Body of pancreas (tissue), 4 donors: Measurements from ENCODE around the gene SLC30A3. TPM values are rescaled to one million over a fixed set of nuclear protein-coding genes. Genes with fewer than 3 reads are reported as not detected.

Experiments
- ATAC-seq: fragments of 150-250 bp; one replicate; pipeline ENCODE4 v1.9.1; 2016
- DNase-seq, 4 donors: peaks; one replicate each; pipeline ENCODE4 v3.0.0-alpha.2; 2019
- H3K27ac ChIP-seq, 4 donors: fragments of 200-600 bp; sonication (generic); 1 replicate in 3 of 4; 2 replicates in 1 of 4; pipeline versions ENCODE4 v1.5.1 to v1.6.1; 2016 to 2019; ENCODE audit warnings: mild to moderate bottlenecking in 1 of 4, mixed read lengths in 1 of 4, moderate library complexity in 1 of 4
- H3K27me3 ChIP-seq, 2 donors: fragments of 200-600 bp; sonication (generic); one replicate each; pipeline ENCODE4 v1.6.0; 2016; ENCODE audit warnings: mild to moderate bottlenecking in 1 of 2
- H3K36me3 ChIP-seq, 2 donors: fragments of 200-600 bp; sonication (generic); replicated peaks in 1 of 2; 2 replicates each; pipeline ENCODE4 v1.5.1; 2016; ENCODE audit warnings: low read depth in 2 of 2; ENCODE audit not compliant: insufficient read depth in 1 of 2
- H3K4me1 ChIP-seq: fragments of 200-600 bp; sonication (generic); one replicate; pipeline ENCODE4 v1.6.0; 2016
- H3K4me3 ChIP-seq, 2 donors: fragments of 200-600 bp; sonication (generic); 1 replicate in 1 of 2; 2 replicates in 1 of 2; pipeline ENCODE4 v1.5.1; 2016 to 2019
- H3K9me3 ChIP-seq, 3 donors: fragments of 200-600 bp; sonication (generic); 1 replicate in 2 of 3; 2 replicates in 1 of 3; pipeline ENCODE4 v1.5.1; 2016
- POLR2A ChIP-seq, 3 donors: fragments of 450-650 bp; IDR thresholded peaks; one replicate each; pipeline ENCODE4 v1.6.1; 2016; ENCODE audit warnings: antibody characterized with exemption in 3 of 3, mild to moderate bottlenecking in 2 of 3
- WGBS, 2 donors: methylation state at CpG; one replicate each; pipeline ENCODE4 v1.1.5; 2017; 5-methylcytosine and 5-hydroxymethylcytosine counted together
- intact Hi-C: fragments of 100-400 bp; cut with DNase I; formaldehyde crosslinking; loops from one replicate; pipeline ENCODE4 v1.15.1; 2023
- total RNA-seq, 2 donors: library from RNA; depleted of rRNA; stranded (reverse); fragments of >200 nt; gene quantifications; one replicate each; pipeline ENCODE4 v1.1.0, GENCODE V29; 2016
- TF ChIP-seq, protein P1 (sequence below), 7 experiments: fragments of 450-650 bp in 4 of 7; fragments of 200-600 bp in 3 of 7; sonication (generic) in 3 of 7; IDR thresholded peaks; one replicate each; pipeline ENCODE4 v1.5.1; 2016 to 2019; ENCODE audit warnings: antibody characterized with exemption in 7 of 7

The SLC30A3 gene
- total RNA-seq, 2 donors from 2014 or later: not detected

DNA sequence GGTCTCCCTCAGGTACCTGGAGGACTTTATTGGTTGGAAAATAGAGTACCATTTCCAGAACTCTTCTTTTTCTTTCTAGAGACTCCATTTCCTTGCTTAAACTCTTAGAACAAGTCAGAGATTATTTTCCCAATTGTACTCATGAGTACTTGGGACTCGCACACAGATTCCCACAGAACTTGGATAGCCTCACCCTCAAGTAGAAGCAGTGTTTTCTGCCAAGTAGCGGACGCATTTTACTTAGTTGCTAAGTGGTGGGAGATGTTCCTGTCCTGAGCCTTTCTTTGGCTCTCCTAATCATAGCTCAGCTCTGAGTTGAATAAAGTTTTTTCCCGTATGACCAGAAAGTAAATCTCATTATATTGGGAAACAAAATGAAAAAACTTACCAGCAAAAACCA lies 17.2 kb downstream of the SLC30A3 start:
- Histone ChIP-seq H3K9me3 (no peaks in the 10 kb centered on the region), H3K4me1 (peaks cover 11% of the 10 kb centered on the region), H3K4me3 (no peak overlapping the region), H3K27ac (no peak overlapping the region), H3K36me3 (peaks cover 5 to 13% of the 10 kb centered on the region in 2 donors), H3K27me3 (no peaks in the 10 kb centered on the region)
- DNase-seq (no peak), ATAC-seq (no peak)
- 66 to 74% methylated on average over 4 of the region's 4 CpGs for WGBS, 2 donors
- no peak for TF ChIP-seq POLR2A (IDR thresholded peaks at IDR 0.05)
- TF ChIP-seq, protein P1, sequence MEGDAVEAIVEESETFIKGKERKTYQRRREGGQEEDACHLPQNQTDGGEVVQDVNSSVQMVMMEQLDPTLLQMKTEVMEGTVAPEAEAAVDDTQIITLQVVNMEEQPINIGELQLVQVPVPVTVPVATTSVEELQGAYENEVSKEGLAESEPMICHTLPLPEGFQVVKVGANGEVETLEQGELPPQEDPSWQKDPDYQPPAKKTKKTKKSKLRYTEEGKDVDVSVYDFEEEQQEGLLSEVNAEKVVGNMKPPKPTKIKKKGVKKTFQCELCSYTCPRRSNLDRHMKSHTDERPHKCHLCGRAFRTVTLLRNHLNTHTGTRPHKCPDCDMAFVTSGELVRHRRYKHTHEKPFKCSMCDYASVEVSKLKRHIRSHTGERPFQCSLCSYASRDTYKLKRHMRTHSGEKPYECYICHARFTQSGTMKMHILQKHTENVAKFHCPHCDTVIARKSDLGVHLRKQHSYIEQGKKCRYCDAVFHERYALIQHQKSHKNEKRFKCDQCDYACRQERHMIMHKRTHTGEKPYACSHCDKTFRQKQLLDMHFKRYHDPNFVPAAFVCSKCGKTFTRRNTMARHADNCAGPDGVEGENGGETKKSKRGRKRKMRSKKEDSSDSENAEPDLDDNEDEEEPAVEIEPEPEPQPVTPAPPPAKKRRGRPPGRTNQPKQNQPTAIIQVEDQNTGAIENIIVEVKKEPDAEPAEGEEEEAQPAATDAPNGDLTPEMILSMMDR (IDR thresholded peaks at IDR 0.05): no peak
- intact Hi-C loops: no loop called here

DNA sequence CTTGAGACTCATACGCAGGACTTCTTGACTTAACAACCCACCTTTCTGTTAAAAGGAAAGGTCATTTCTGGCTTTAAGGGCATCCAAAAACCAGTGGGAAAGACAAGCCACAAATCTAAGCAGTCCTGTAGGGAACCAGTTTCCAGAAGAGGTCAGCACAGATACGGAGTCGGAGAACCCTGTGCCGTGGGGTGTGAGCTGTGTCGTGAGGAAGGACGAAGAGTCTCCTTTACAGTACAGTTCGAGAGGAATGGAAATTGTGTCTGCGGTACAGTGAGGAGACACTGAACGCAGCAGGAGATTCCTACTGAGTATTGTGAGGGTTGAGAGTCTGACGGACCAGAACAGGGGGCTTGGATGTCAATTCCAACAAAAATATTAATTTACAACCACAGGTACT lies 17.7 kb downstream of the SLC30A3 start:
- TF ChIP-seq, protein P1 (IDR thresholded peaks at IDR 0.05): no peak
- TF ChIP-seq POLR2A (IDR thresholded peaks at IDR 0.05): no peak
- Histone ChIP-seq H3K9me3 (no peaks in the 10 kb centered on the region), H3K36me3 (peaks cover 5 to 17% of the 10 kb centered on the region in 2 donors), H3K4me3 (no peak overlapping the region), H3K27me3 (no peaks in the 10 kb centered on the region), H3K27ac (no peak overlapping the region), H3K4me1 (peaks cover 8% of the 10 kb centered on the region)
- intact Hi-C loops: no loop called here
- WGBS, 2 donors: 62% methylated on average over 10 of the region's 10 CpGs
- ATAC-seq (no peak), DNase-seq (no peak)

DNA sequence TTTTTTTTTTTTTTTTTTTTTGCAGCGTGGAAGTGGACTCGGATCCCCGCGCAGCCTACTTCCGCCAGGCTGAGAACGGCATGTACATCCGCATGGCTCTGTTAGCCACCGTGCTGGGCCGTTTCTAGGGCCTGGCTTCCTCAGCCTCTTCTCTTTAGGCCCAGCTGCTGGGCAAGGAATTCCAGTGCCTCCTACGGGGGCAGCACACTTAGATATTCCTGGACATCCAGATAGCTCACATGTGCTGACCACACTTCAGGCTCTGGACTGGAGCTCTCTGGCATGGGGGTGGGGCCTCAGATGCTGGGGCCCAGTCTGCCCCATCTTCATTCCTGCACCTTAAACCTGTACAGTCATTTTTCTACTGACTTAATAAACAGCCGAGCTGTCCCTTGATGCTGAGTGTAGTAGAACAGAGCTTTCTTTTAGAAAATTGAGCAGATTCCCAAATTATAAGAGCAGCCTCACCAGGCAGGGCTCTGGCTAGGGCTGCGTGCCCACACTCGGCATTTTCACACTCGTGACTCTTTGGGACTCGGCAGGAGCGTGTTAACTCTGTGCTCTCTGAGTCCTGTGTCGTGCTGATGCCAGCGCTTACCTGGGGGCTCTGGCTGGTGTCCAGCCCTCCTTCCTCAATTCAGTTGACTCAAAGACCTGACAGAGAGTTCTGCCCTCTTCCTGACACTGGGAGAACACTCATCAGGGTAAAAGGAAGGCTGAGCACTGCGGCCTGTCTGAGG lies 19.3 kb downstream of the SLC30A3 start:
- Histone ChIP-seq H3K4me1 (no peaks in the 10 kb centered on the region), H3K4me3 (no peak overlapping the region), H3K36me3 (peaks cover 10 to 26% of the 10 kb centered on the region in 2 donors), H3K9me3 (no peaks in the 10 kb centered on the region), H3K27ac (no peak overlapping the region), H3K27me3 (no peaks in the 10 kb centered on the region)
- no peak for ATAC-seq
- intact Hi-C loops: no loop called here
- TF ChIP-seq, protein P1 (IDR thresholded peaks at IDR 0.05): no peak
- TF ChIP-seq POLR2A (IDR thresholded peaks at IDR 0.05): no peak
- WGBS, 2 donors: 85 to 87% methylated on average over 18 to 19 of the region's 19 CpGs
- DNase-seq: no peak

DNA sequence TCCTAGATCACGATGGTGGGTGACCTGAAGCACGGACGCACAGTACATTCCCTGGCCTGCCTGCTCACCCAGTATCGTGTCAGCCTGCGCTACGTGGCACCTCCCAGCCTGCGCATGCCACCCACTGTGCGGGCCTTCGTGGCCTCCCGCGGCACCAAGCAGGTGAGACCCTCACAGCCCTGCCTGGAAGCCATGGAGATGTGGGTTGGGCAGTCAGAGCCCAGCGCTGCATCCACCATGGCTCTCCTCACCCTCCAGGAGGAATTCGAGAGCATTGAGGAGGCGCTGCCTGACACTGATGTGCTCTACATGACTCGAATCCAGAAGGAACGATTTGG lies 20.3 kb downstream of the SLC30A3 start:
- intact Hi-C loops: no loop called here
- no peak for DNase-seq
- Histone ChIP-seq H3K4me1 (no peaks in the 10 kb centered on the region), H3K27ac (no peak overlapping the region), H3K36me3 (peaks cover 12 to 33% of the 10 kb centered on the region in 2 donors), H3K9me3 (no peaks in the 10 kb centered on the region), H3K4me3 (no peak overlapping the region), H3K27me3 (no peaks in the 10 kb centered on the region)
- ATAC-seq: no peak
- WGBS, 2 donors: 80 to 97% methylated on average over 1 to 16 of the region's 16 CpGs
- TF ChIP-seq, protein P1 (IDR thresholded peaks at IDR 0.05): no peak
- no peak for TF ChIP-seq POLR2A (IDR thresholded peaks at IDR 0.05)
